ENCODE results near the gene LRP11. TPM values are rescaled to one million over a fixed set of nuclear protein-coding genes. Genes with fewer than 3 reads are reported as not detected.

The LRP11 gene
- polyA plus RNA-seq, 3 donors: 0.20 to 0.41 (median 0.32) TPM

GRCh38 chr6:149888093-149888492, 23.9 kb upstream of the LRP11 start:
- intact Hi-C loops (cut with micrococcal nuclease): no loop called here
- Histone ChIP-seq H3K4me2 (replicated peaks; ENCODE audit: extremely low read depth, low read length, poor library complexity, severe bottlenecking) (no peak overlapping the region), H3K36me3 (replicated peaks in 1 of 2; ENCODE audit: control insufficient read depth in 1 of 2, insufficient read depth in 2 of 2, low read length in 2 of 2) (no peaks in the 10 kb centered on the region), H3K79me2 (ENCODE audit: insufficient read depth, low read length) (no peaks in the 10 kb centered on the region), H3K4me1 (ENCODE audit: control insufficient read depth in 1 of 2, insufficient read depth in 2 of 2, low read length in 2 of 2) (no peaks in the 10 kb centered on the region), H3K9me3 (replicated peaks in 1 of 2; ENCODE audit: control insufficient read depth in 1 of 2, insufficient read depth in 1 of 2, low read length in 2 of 2) (no peaks in the 10 kb centered on the region), H3K27me3 (ENCODE audit: control insufficient read depth in 2 of 2, insufficient read depth in 2 of 2, low read length in 2 of 2) (no peaks in the 10 kb centered on the region), H3K4me3 (replicated peaks in 1 of 3; ENCODE audit: low read depth in 2 of 3, low read length in 3 of 3) (no peak overlapping the region), H2AFZ (ENCODE audit: insufficient read depth, low read depth, low read length, poor library complexity, severe bottlenecking) (no peak overlapping the region), H4K20me1 (ENCODE audit: insufficient read depth, low read length) (no peaks in the 10 kb centered on the region), H3K27ac (ENCODE audit: low read depth in 1 of 2, low read length in 2 of 2) (no peak overlapping the region), H3K9ac (ENCODE audit: insufficient read depth, low read length, poor library complexity, severe bottlenecking) (no peak overlapping the region)
- TF ChIP-seq CTCF (IDR thresholded peaks at IDR 0.05): no peak
- no peak for DNase-seq
- Mint-ChIP-seq H3K27ac (no peak overlapping the region), H3K36me3 (no peaks in the 10 kb centered on the region), H3K9me3 (peaks cover 0 to 3% (median 0%) of the 10 kb centered on the region in 7 donors), H3K4me1 (peaks cover 4% of the 10 kb centered on the region), H3K27me3 (ENCODE audit: low read depth in 3 of 3) (peaks cover 2 to 7% (median 6%) of the 10 kb centered on the region in 3 donors), H3K4me3 (no peak overlapping the region)
- whole genome bisulfite sequencing (ENCODE audit: insufficient coverage): 70% methylated on average over 4 of the region's 9 CpGs

GRCh38 chr6:149887343-149887742, 23.2 kb upstream of the LRP11 start:
- no peaks in the 10 kb centered on the region for H4K20me1 ChIP-seq (ENCODE audit: insufficient read depth, low read length)
- 86% methylated on average over 1 of the region's 3 CpGs for WGBS (ENCODE audit: insufficient coverage)
- Mint-ChIP-seq H3K27ac (no peak overlapping the region), H3K27me3 (ENCODE audit: low read depth in 3 of 3) (peaks cover 2 to 8% (median 6%) of the 10 kb centered on the region in 3 donors), H3K36me3 (no peaks in the 10 kb centered on the region), H3K9me3 (peaks cover 0 to 3% (median 0%) of the 10 kb centered on the region in 7 donors), H3K4me3 (no peak overlapping the region), H3K4me1 (peaks cover 4% of the 10 kb centered on the region)
- H3K36me3 ChIP-seq (replicated peaks in 1 of 2; ENCODE audit: control insufficient read depth in 1 of 2, insufficient read depth in 2 of 2, low read length in 2 of 2): no peaks in the 10 kb centered on the region
- no peaks in the 10 kb centered on the region for H3K27me3 ChIP-seq (ENCODE audit: control insufficient read depth in 2 of 2, insufficient read depth in 2 of 2, low read length in 2 of 2)
- no peak for DNase-seq
- no peak for TF ChIP-seq CTCF (IDR thresholded peaks at IDR 0.05)
- H3K79me2 ChIP-seq (ENCODE audit: insufficient read depth, low read length): no peaks in the 10 kb centered on the region
- no peaks in the 10 kb centered on the region for H3K9me3 ChIP-seq (replicated peaks in 1 of 2; ENCODE audit: control insufficient read depth in 1 of 2, insufficient read depth in 1 of 2, low read length in 2 of 2)
- H2AFZ ChIP-seq (ENCODE audit: insufficient read depth, low read depth, low read length, poor library complexity, severe bottlenecking): no peak overlapping the region
- H3K4me3 ChIP-seq (replicated peaks in 1 of 3; ENCODE audit: low read depth in 2 of 3, low read length in 3 of 3): no peak overlapping the region
- no peaks in the 10 kb centered on the region for H3K4me1 ChIP-seq (ENCODE audit: control insufficient read depth in 1 of 2, insufficient read depth in 2 of 2, low read length in 2 of 2)
- intact Hi-C loops (cut with micrococcal nuclease): no loop called here
- no peak overlapping the region for H3K4me2 ChIP-seq (replicated peaks; ENCODE audit: extremely low read depth, low read length, poor library complexity, severe bottlenecking)
- no peak overlapping the region for H3K27ac ChIP-seq (ENCODE audit: low read depth in 1 of 2, low read length in 2 of 2)
- no peak overlapping the region for H3K9ac ChIP-seq (ENCODE audit: insufficient read depth, low read length, poor library complexity, severe bottlenecking)
